Osteoblast (primary cell): ENCODE measurements around the gene RAD51B. TPM values are rescaled to one million over a fixed set of nuclear protein-coding genes. Genes with fewer than 3 reads are reported as not detected.
A peak's percentile ranks its signal among the peaks of the same experiment; 100 is the strongest.

Experiments used
- DNase-seq: peaks from one replicate; pipeline ENCODE4 v3.0.0; 2011; ENCODE audit warnings: low spot score, mixed read lengths; ENCODE audit not compliant: insufficient read length; ENCODE audit errors: missing footprints
- H2AFZ ChIP-seq: 2 replicates; pipeline ENCODE4 v1.6.0; 2011; ENCODE audit warnings: mild to moderate bottlenecking, low read length
- H3K27ac ChIP-seq: 2 replicates; pipeline ENCODE4 v1.5.1; 2011; ENCODE audit warnings: mild to moderate bottlenecking, low read depth, low read length, moderate library complexity
- H3K27me3 ChIP-seq: 2 replicates; pipeline ENCODE4 v1.6.0; 2012; ENCODE audit warnings: mild to moderate bottlenecking, control low read depth, inconsistent platforms, low read length, moderate library complexity; ENCODE audit not compliant: insufficient read depth
- H3K36me3 ChIP-seq: 2 replicates; pipeline ENCODE4 v1.5.1; 2011; ENCODE audit warnings: mild to moderate bottlenecking, low read length, control low read depth, moderate library complexity; ENCODE audit not compliant: insufficient read depth
- H3K4me1 ChIP-seq: 2 replicates; pipeline ENCODE4 v1.5.1; 2011; ENCODE audit warnings: mild to moderate bottlenecking, low read length, control low read depth, moderate library complexity; ENCODE audit not compliant: insufficient read depth
- H3K4me2 ChIP-seq: 2 replicates; pipeline ENCODE4 v1.6.0; 2011; ENCODE audit warnings: mild to moderate bottlenecking, low read length; ENCODE audit not compliant: insufficient read depth
- H3K4me3 ChIP-seq: fragments of 200-600 bp; sonication (generic); 3 replicates; pipeline ENCODE4 v1.5.1; 2012; ENCODE audit warnings: mild to moderate bottlenecking, low read length, inconsistent platforms; ENCODE audit not compliant: insufficient read depth
- H3K79me2 ChIP-seq: 2 replicates; pipeline ENCODE4 v1.6.0; 2012; ENCODE audit warnings: mild to moderate bottlenecking, low read length, control low read depth, inconsistent platforms; ENCODE audit not compliant: insufficient read depth
- H3K9me3 ChIP-seq: 2 replicates; pipeline ENCODE4 v1.5.1; 2011; ENCODE audit warnings: low read depth, low read length, control low read depth
- H4K20me1 ChIP-seq: 2 replicates; pipeline ENCODE4 v1.6.0; 2012; ENCODE audit warnings: mild to moderate bottlenecking, low read length, control low read depth; ENCODE audit not compliant: insufficient read depth
- CTCF ChIP-seq: IDR thresholded peaks from 2 replicates; pipeline ENCODE4 v1.5.1; 2011; ENCODE audit warnings: mild to moderate bottlenecking, low read depth, low read length, moderate library complexity; ENCODE audit errors: extremely low read depth
- total RNA-seq: library from RNA; depleted of rRNA; stranded (reverse); fragments of >200 nt; gene quantifications from 2 replicates; pipeline ENCODE4 v1.2.3, GENCODE V29; 2012

RAD51B gene
- total RNA-seq, 1 donor: 13.8 TPM

GRCh38 chr14:68174446-68174845 is 354.9 kb downstream of the RAD51B start:
- H4K20me1 ChIP-seq: no peaks in the 10 kb centered on the region
- no peak overlapping the region for H3K4me2 ChIP-seq
- no peaks in the 10 kb centered on the region for H3K27me3 ChIP-seq
- peaks cover 25% of the 10 kb centered on the region for H3K4me1 ChIP-seq
- TF ChIP-seq CTCF: no peak
- no peaks in the 10 kb centered on the region for H3K79me2 ChIP-seq
- H3K4me3 ChIP-seq: no peak overlapping the region
- H3K36me3 ChIP-seq: no peaks in the 10 kb centered on the region
- H3K27ac ChIP-seq: no peak overlapping the region
- no peaks in the 10 kb centered on the region for H3K9me3 ChIP-seq
- DNase-seq: no peak
- no peak overlapping the region for H2AFZ ChIP-seq

- Histone ChIP-seq H3K4me3 (no peak overlapping the region), H2AFZ (no peak overlapping the region), H3K36me3 (no peaks in the 10 kb centered on the region), H4K20me1 (no peaks in the 10 kb centered on the region), H3K79me2 (no peaks in the 10 kb centered on the region), H3K9me3 (no peaks in the 10 kb centered on the region), H3K27me3 (no peaks in the 10 kb centered on the region), H3K4me1 (peaks cover 33% of the 10 kb centered on the region), H3K27ac (no peak overlapping the region), H3K4me2 (no peak overlapping the region)
- no peak for DNase-seq
- TF ChIP-seq CTCF: no peak
Observed at GRCh38 chr14:68176687-68177086, 357.1 kb downstream of the RAD51B start.

GRCh38 chr14:68177728-68178127 is 358.1 kb downstream of the RAD51B start:
- Histone ChIP-seq H2AFZ (no peak overlapping the region), H3K9me3 (no peaks in the 10 kb centered on the region), H4K20me1 (no peaks in the 10 kb centered on the region), H3K36me3 (no peaks in the 10 kb centered on the region), H3K27ac (no peak overlapping the region), H3K79me2 (no peaks in the 10 kb centered on the region), H3K27me3 (no peaks in the 10 kb centered on the region), H3K4me1 (peaks cover 39% of the 10 kb centered on the region), H3K4me2 (no peak overlapping the region), H3K4me3 (no peak overlapping the region)
- DNase-seq: no peak
- no peak for TF ChIP-seq CTCF

- H3K27ac ChIP-seq: no peak overlapping the region
- no peak for DNase-seq
- H3K9me3 ChIP-seq: no peaks in the 10 kb centered on the region
- no peak for TF ChIP-seq CTCF
- no peak overlapping the region for H3K4me3 ChIP-seq
- no peaks in the 10 kb centered on the region for H3K36me3 ChIP-seq
- H3K4me2 ChIP-seq: peak overlapping the region; percentile 23
- no peaks in the 10 kb centered on the region for H3K27me3 ChIP-seq
- H3K4me1 ChIP-seq: peaks cover 35% of the 10 kb centered on the region
- H2AFZ ChIP-seq: peak overlapping the region; percentile 29
- H3K79me2 ChIP-seq: no peaks in the 10 kb centered on the region
- no peaks in the 10 kb centered on the region for H4K20me1 ChIP-seq
Observed at GRCh38 chr14:68178282-68178681, 358.7 kb downstream of the RAD51B start.
